Activated T-helper 1 cell treated with anti-CD3 and anti-CD28 coated beads, Interleukin-12 subunit alpha, Interleukin-12 subunit beta, Interleukin-2, Interleukin-4 antibody, amounts not matched to agents 30 ng/mL and 10 ng/mL and 1 ng/mL, durations not matched to agents 14 hours and 24 hours and 36 hours (primary cell): ENCODE measurements around the gene SUPT5H. TPM values are rescaled to one million over a fixed set of nuclear protein-coding genes. Genes with fewer than 3 reads are reported as not detected.

Experiments
- DNase-seq: peaks from one replicate; pipeline ENCODE4 v3.0.0; 2021; ENCODE audit warnings: low spot score
- H3K27ac Mint-ChIP-seq: one replicate; pipeline ENCODE4 v1.8.0; 2021; ENCODE audit warnings: mild to moderate bottlenecking, mixed read lengths
- H3K27me3 Mint-ChIP-seq: one replicate; pipeline ENCODE4 v1.8.0; 2022; ENCODE audit warnings: mild to moderate bottlenecking, moderate library complexity, mixed read lengths; ENCODE audit not compliant: insufficient read depth
- H3K36me3 Mint-ChIP-seq: one replicate; pipeline ENCODE4 v1.8.0; 2021; ENCODE audit warnings: low read depth, mixed read lengths
- H3K4me1 Mint-ChIP-seq: one replicate; pipeline ENCODE4 v1.8.0; 2021; ENCODE audit warnings: low read depth, mixed read lengths
- H3K4me3 Mint-ChIP-seq: one replicate; pipeline ENCODE4 v1.8.0; 2021; ENCODE audit warnings: mild to moderate bottlenecking, moderate library complexity, mixed read lengths
- H3K9me3 Mint-ChIP-seq: one replicate; pipeline ENCODE4 v1.8.0; 2021; ENCODE audit warnings: mixed read lengths
- intact Hi-C: fragments of 100-400 bp; cut with micrococcal nuclease; formaldehyde crosslinking; loops from one replicate; pipeline ENCODE4 v1.15.1; 2024
- total RNA-seq: library from RNA; stranded (reverse); gene quantifications from 2 replicates; pipeline ENCODE4 v1.2.3, GENCODE V29; 2022

Gene SUPT5H
- total RNA-seq, 1 donor from 2014 or later: 200 TPM

DNA sequence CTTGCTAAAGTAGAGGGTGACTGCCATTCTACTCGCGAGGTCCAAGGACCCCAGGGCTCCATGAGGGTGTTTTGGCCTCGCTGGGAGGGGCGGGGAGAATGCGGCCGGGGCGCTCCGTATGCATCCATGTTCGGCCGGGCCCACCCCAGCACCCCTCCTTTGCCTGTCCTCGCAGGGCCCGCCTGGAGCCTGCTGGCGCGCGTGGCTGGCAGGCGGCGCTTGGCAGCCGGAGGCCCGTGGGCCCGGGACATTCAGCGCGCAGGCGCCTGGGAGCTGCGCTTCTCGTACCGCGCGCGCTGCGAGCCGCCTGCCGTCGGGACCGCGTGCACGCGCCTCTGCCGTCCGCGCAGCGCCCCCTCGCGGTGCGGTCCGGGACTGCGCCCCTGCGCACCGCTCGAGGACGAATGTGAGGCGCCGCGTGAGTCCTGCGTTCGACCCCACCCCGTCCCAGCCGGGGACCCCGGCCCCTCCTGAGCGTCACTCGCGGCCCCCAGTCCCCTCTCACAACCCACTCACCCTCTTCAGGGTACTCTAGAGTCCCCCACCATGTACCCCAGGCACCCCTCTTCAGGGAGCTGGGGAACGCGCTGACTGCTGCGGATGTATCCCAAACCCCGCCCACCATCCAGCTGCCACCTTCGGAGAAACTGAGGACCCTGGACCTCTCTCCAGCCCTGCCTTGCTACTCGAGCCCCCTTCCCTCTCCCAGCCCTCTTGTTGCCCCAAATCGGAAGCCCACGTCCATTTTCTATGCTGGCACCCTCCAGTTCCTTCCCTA is 57.4 kb downstream of the SUPT5H start:
- DNase-seq: peak; percentile 76
- intact Hi-C loops: loop anchor here (1.0 kb wide), 2 partner anchors 63 to 106 kb away; no protein-coding TSS in a partner anchor
- peaks cover 2% of the 10 kb centered on the region for H3K36me3 Mint-ChIP-seq
- H3K4me1 Mint-ChIP-seq: peaks cover 27% of the 10 kb centered on the region
- H3K4me3 Mint-ChIP-seq: no peak overlapping the region
- peaks cover 70% of the 10 kb centered on the region for H3K27me3 Mint-ChIP-seq
- no peaks in the 10 kb centered on the region for H3K9me3 Mint-ChIP-seq
- H3K27ac Mint-ChIP-seq: no peak overlapping the region

DNA sequence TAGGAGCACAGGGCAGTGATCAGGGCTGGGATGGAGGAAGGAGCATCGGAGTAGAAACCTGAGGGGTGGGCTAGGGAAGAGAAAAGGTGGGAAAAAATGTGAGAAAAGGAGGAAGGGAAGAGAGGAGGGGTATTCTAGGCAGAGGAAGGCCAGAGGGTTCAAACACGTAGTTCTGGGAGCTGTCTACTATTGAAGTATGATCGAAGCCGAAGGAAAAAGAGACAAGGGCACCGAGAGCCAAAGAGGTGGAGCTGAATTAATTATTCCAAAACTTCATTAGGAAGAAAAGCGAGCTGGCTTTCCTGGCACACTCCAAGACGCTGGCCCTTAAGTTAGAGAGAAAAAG is 61.2 kb downstream of the SUPT5H start:
- peak overlapping the region; percentile 50 for H3K4me3 Mint-ChIP-seq
- no peak for DNase-seq
- H3K4me1 Mint-ChIP-seq: peaks cover 16% of the 10 kb centered on the region
- peaks cover 53% of the 10 kb centered on the region for H3K27me3 Mint-ChIP-seq
- H3K36me3 Mint-ChIP-seq: no peaks in the 10 kb centered on the region
- H3K9me3 Mint-ChIP-seq: no peaks in the 10 kb centered on the region
- H3K27ac Mint-ChIP-seq: peak overlapping the region; percentile 36
- intact Hi-C loops: loop anchor here (2.0 kb wide), 1 partner anchor 26 kb away; the partner anchor contains the start of gene TIMM50

DNA sequence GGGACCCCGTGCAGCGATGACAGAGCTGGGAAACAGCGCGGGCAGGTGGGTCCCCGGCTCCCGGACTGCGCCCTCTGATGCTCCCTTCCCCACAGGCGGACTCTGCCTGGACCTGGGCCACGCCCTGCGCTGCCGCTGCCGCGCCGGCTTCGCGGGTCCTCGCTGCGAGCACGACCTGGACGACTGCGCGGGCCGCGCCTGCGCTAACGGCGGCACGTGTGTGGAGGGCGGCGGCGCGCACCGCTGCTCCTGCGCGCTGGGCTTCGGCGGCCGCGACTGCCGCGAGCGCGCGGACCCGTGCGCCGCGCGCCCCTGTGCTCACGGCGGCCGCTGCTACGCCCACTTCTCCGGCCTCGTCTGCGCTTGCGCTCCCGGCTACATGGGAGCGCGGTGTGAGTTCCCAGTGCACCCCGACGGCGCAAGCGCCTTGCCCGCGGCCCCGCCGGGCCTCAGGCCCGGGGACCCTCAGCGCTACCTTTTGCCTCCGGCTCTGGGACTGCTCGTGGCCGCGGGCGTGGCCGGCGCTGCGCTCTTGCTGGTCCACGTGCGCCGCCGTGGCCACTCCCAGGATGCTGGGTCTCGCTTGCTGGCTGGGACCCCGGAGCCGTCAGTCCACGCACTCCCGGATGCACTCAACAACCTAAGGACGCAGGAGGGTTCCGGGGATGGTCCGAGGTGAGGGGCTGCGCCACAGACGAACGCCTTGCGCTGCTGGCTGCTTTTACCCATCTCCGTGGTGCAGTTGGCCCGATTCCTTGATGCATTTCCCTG is 61.7 kb downstream of the SUPT5H start:
- peaks cover 51% of the 10 kb centered on the region for H3K27me3 Mint-ChIP-seq
- H3K36me3 Mint-ChIP-seq: no peaks in the 10 kb centered on the region
- H3K4me1 Mint-ChIP-seq: peaks cover 16% of the 10 kb centered on the region
- H3K4me3 Mint-ChIP-seq: peak overlapping the region; percentile 82
- intact Hi-C loops: loop anchor here (1.0 to 2.0 kb wide), 3 partner anchors 25 to 95 kb away; partner anchors contain the start of genes EID2B, PLEKHG2 and TIMM50
- H3K27ac Mint-ChIP-seq: no peak overlapping the region
- peak; percentile 54 for DNase-seq
- no peaks in the 10 kb centered on the region for H3K9me3 Mint-ChIP-seq

DNA sequence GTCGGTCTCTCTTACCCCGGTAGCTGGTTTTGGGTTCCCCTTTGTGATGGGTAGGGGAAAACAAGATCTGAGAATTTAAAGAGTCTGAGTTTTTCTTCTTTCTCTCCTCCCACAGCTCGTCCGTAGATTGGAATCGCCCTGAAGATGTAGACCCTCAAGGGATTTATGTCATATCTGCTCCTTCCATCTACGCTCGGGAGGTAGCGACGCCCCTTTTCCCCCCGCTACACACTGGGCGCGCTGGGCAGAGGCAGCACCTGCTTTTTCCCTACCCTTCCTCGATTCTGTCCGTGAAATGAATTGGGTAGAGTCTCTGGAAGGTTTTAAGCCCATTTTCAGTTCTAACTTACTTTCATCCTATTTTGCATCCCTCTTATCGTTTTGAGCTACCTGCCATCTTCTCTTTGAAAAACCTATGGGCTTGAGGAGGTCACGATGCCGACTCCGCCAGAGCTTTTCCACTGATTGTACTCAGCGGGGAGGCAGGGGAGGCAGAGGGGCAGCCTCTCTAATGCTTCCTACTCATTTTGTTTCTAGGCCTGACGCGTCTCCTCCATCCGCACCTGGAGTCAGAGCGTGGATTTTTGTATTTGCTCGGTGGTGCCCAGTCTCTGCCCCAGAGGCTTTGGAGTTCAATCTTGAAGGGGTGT is 62.5 kb downstream of the SUPT5H start:
- peaks cover 16% of the 10 kb centered on the region for H3K4me1 Mint-ChIP-seq
- peak overlapping the region; percentile 82 for H3K4me3 Mint-ChIP-seq
- DNase-seq: no peak
- no peaks in the 10 kb centered on the region for H3K9me3 Mint-ChIP-seq
- H3K36me3 Mint-ChIP-seq: no peaks in the 10 kb centered on the region
- H3K27me3 Mint-ChIP-seq: peaks cover 54% of the 10 kb centered on the region
- intact Hi-C loops: loop anchor here (1.0 to 2.0 kb wide), 3 partner anchors 24 to 96 kb away; partner anchors contain the start of genes EID2B, PLEKHG2 and TIMM50
- H3K27ac Mint-ChIP-seq: peak overlapping the region; percentile 68

DNA sequence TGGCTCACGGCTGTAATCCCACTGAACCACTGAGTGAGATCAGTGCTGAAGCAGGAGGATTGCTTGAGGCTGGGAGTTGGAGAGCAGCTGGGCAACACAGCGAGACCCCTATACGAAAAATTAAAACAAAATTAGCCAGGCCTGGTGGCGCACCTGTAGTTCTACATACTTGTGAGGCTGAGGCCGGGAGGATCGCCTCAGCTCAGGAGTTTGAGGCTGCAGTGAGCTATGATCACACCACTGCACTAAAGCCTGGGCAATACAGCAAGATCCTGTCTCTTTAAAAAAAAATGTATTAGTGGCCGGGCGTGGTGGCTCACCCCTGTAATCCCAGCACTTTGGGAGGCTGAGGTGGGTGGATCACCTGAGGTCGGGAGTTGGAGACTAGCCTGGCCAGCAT is 63.2 kb downstream of the SUPT5H start:
- H3K36me3 Mint-ChIP-seq: no peaks in the 10 kb centered on the region
- H3K27me3 Mint-ChIP-seq: peaks cover 57% of the 10 kb centered on the region
- H3K9me3 Mint-ChIP-seq: no peaks in the 10 kb centered on the region
- H3K27ac Mint-ChIP-seq: no peak overlapping the region
- peaks cover 11% of the 10 kb centered on the region for H3K4me1 Mint-ChIP-seq
- intact Hi-C loops: no loop called here
- no peak for DNase-seq
- no peak overlapping the region for H3K4me3 Mint-ChIP-seq

DNA sequence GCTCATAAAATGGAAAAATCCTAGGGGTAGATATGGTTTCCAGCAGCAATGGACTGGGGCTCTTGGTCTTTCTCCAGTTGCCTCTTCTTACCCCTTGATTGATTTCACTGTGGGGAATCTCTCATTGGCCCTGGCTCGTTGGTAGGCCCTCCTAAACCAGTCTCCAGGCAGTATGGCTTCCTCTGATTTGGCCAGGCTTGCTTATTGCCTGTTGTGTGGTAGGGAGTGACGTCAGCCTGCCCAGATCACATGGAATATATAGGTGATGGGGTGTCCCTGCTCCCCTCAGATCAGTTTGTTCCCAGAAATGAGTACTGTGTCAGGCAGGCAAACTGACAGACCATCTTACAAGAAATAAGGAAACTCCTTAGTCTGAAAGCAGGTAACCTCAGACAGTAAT is 63.9 kb downstream of the SUPT5H start:
- peaks cover 57% of the 10 kb centered on the region for H3K27me3 Mint-ChIP-seq
- H3K27ac Mint-ChIP-seq: no peak overlapping the region
- intact Hi-C loops: no loop called here
- H3K36me3 Mint-ChIP-seq: no peaks in the 10 kb centered on the region
- H3K4me3 Mint-ChIP-seq: no peak overlapping the region
- H3K9me3 Mint-ChIP-seq: no peaks in the 10 kb centered on the region
- DNase-seq: no peak
- peaks cover 11% of the 10 kb centered on the region for H3K4me1 Mint-ChIP-seq

DNA sequence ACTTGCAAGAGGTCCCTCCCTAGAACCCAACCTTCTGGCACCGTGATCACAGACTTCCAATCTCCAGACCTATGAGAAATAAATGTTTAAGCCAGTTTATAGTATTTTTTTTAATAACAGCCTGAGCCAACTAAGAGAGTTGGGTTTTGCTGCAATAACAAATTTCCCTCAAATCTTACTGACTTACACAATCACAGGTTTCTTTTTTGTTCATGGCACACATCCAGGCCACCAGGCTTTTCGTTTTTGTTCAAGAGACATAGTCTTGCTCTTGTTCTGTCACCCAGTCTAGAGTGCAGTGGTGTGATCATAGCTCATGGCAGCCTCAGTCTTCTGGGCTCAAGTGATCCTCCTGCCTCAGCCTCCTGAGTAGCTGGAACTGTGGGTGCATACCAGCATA is 67.6 kb downstream of the SUPT5H start:
- H3K9me3 Mint-ChIP-seq: no peaks in the 10 kb centered on the region
- H3K36me3 Mint-ChIP-seq: peaks cover 6% of the 10 kb centered on the region
- peaks cover 54% of the 10 kb centered on the region for H3K27me3 Mint-ChIP-seq
- intact Hi-C loops: no loop called here
- peaks cover 12% of the 10 kb centered on the region for H3K4me1 Mint-ChIP-seq
- no peak for DNase-seq
- no peak overlapping the region for H3K27ac Mint-ChIP-seq
- no peak overlapping the region for H3K4me3 Mint-ChIP-seq

DNA sequence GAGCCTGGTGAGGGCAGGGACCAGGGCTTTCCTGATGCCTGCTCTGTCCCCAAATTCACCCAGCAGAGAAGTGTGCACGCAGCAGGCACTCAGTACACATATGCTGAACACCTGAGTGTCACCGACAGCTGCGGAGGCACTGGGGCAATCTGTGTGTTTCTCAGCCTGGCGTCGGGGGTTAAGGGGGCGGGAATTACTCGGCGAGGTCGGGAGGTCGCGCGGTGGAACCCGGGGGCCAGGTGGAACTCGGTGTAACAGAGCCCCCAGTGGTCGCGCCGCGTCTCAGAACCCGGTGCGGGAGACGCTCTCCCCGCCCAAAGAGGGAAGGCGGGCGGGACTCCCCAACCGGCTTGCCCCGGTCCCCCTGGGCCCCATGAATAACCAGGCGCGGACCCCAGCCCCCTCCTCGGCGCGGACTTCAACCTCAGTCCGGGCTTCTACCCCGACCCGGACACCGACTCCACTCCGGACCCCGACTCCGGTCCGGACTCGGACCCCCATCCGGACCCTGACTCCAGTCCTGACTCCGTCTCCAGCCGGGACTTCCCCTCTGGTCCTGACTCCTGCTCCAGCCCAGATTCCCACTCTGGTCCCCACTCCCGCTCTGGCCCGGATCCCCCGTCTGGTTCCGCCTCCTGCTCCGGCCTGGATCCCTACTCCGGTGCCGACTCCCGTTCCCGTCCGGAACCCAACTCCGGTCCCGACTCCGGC is 69.6 kb downstream of the SUPT5H start, which contains the start of gene SELENOV:
Gene SELENOV (plus strand): TSS at position 300 of the 711 bp plus-strand sequence. CDS start 74 bp downstream, at position 374.
- Mint-ChIP-seq H3K4me3 (peak within 1 kb of the TSS; percentile 60), H3K36me3 (peaks cover 6% of the 10 kb centered on the region), H3K27ac (no peak within 1 kb of the TSS), H3K9me3 (no peaks in the 10 kb centered on the region), H3K4me1 (peaks cover 9% of the 10 kb centered on the region), H3K27me3 (peaks cover 43% of the 10 kb centered on the region)
- DNase-seq: no peak
- intact Hi-C loops: loop anchor here (2.0 kb wide), 1 partner anchor 16 kb away; the partner anchor contains the start of gene DLL3

DNA sequence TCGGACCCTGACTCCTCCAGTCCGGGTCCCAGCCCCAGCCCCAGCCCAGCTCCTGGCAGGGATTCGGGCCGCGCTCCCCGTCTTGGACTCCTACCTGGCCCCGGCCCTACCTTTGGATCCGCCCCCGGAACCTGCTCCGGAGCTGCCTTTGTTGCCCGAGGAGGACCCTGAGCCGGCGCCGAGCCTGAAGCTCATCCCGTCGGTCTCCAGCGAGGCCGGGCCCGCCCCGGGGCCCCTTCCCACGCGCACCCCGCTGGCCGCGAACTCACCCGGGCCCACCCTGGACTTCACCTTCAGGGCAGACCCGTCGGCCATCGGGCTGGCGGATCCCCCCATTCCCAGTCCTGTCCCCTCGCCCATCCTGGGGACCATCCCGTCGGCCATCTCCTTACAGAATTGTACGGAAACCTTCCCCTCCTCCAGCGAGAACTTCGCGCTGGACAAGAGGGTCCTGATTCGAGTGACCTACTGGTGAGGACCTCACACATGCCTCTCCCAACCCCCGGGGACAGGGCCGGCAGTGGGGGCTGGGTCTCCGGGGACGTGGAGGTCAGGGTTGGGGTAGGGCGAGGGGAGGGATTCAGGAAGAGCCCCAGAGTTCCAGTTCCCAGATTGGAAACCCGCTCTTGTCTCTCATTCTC is 70.3 kb downstream of the SUPT5H start:
- H3K27me3 Mint-ChIP-seq: peaks cover 43% of the 10 kb centered on the region
- H3K4me3 Mint-ChIP-seq: peak overlapping the region; percentile 55
- H3K4me1 Mint-ChIP-seq: peaks cover 9% of the 10 kb centered on the region
- intact Hi-C loops: loop anchor here (2.0 kb wide), 1 partner anchor 17 kb away; the partner anchor contains the start of gene DLL3
- peaks cover 6% of the 10 kb centered on the region for H3K36me3 Mint-ChIP-seq
- no peak overlapping the region for H3K27ac Mint-ChIP-seq
- DNase-seq: no peak
- H3K9me3 Mint-ChIP-seq: no peaks in the 10 kb centered on the region

DNA sequence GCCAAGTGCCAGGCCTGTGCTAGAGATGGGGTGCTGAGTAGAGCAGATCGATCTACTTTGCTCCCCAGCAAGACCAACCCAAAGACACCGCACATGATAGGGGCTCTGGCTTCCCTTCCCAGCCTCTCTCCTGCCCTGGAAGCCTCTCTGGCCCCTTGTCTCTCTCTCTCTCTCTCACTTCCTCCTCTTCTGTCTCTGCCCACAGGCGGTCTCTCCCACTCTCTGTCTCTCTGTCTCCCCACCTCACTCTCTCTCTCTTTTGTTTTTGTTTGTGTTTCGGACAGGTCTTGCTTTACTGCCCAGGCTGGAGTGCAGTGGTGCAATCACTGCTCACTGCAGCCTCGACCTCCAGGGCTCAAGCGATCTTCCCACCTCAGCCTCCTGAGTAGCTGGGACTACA is 70.9 kb downstream of the SUPT5H start:
- peaks cover 9% of the 10 kb centered on the region for H3K4me1 Mint-ChIP-seq

DNA sequence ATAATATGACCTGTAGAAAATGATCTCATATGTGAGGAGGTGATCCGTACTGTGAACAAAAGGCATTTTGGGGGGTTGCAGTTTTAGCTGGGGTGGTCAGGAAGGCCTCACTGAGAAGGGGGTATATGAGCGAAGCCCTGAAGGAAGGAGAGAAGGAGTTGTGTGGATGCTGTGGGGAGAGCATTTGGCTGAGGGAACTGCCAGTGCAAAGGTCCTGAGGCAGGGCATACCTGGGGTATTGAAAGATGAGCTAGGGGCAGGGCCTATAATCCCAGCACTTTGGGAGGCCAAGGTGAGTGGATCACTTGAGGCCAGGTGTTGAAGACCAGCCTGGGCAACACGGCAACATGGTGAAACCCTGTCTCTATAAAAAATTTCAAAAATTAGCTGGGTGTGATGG is 72.0 kb downstream of the SUPT5H start:
- DNase-seq: no peak
- intact Hi-C loops: no loop called here
- H3K36me3 Mint-ChIP-seq: peaks cover 6% of the 10 kb centered on the region
- H3K4me3 Mint-ChIP-seq: no peak overlapping the region
- peaks cover 9% of the 10 kb centered on the region for H3K4me1 Mint-ChIP-seq
- H3K27ac Mint-ChIP-seq: no peak overlapping the region
- H3K27me3 Mint-ChIP-seq: peaks cover 41% of the 10 kb centered on the region
- H3K9me3 Mint-ChIP-seq: no peaks in the 10 kb centered on the region

More for the DNA sequence above, 70.9 kb downstream of the SUPT5H start:
- Mint-ChIP-seq H3K4me3 (peak overlapping the region; percentile 55), H3K27me3 (peaks cover 43% of the 10 kb centered on the region), H3K27ac (no peak overlapping the region), H3K36me3 (peaks cover 6% of the 10 kb centered on the region), H3K9me3 (no peaks in the 10 kb centered on the region)
- no peak for DNase-seq
- intact Hi-C loops: no loop called here

DNA sequence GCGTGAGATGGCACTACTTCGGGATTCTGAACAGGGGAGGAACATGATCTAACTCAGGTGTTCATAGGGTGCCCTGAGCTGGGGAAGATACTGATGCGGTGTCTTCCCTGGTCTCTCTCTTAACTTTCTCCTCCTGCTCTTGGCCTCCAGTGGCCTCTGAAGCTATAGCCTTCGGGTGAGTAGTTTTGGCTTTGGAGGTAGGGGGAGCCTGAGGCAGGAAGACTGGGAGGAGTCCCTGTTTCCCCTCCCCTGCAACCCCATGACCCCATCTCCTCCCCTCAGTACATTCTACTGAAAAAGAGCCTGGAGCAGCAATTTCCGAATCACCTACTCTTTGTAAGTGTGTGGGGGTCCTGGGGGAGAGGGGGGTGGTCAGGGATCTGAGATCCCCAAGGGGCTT is 73.1 kb downstream of the SUPT5H start:
- Mint-ChIP-seq H3K4me1 (peaks cover 9% of the 10 kb centered on the region), H3K27me3 (peaks cover 33% of the 10 kb centered on the region), H3K4me3 (no peak overlapping the region), H3K36me3 (peaks cover 6% of the 10 kb centered on the region), H3K9me3 (no peaks in the 10 kb centered on the region), H3K27ac (no peak overlapping the region)
- intact Hi-C loops: no loop called here
- no peak for DNase-seq
